ENCODE data around the gene HES1. TPM values are rescaled to one million over a fixed set of nuclear protein-coding genes. Genes with fewer than 3 reads are reported as not detected.
"Not testable (repeated sequence)": the region's sequence is repeated elsewhere in the genome, so short reads cannot be mapped to it uniquely, and the experiment has no call there.

HES1 gene
- 10 to 100 TPM; 32.1 to 43.6 TPM for total RNA-seq

- Histone ChIP-seq H3K4me1 (peaks cover 0 to 51% of the 10 kb centered on the region in 2 donors), H3K4me3 (peak within 1 kb of the TSS; percentile 59 to 75), H3K27ac (peak within 1 kb of the TSS; percentile 92 to 98), H3K9me3 (no peaks in the 10 kb centered on the region), H3K36me3 (no peaks in the 10 kb centered on the region), H3K27me3 (no peaks in the 10 kb centered on the region)
- TF ChIP-seq CTCF (IDR thresholded peaks at IDR 0.05), result no peak
- peak; percentile 98 for DNase-seq (ENCODE audit: low spot score)
These were observed at the start of gene HES1 for GRCh38 chr3:194135806-194136518. Gene HES1, plus strand, starts transcription at chr3:194136148. Its CDS starts 233 bp downstream, at chr3:194136381.

GRCh38 chr3:194086388-194087075 is 49.4 kb upstream of the HES1 start:
- Histone ChIP-seq H3K9me3 (no peaks in the 10 kb centered on the region), H3K4me1 (peaks cover 0 to 26% of the 10 kb centered on the region in 2 donors), H3K4me3 (no peak overlapping the region), H3K27me3 (no peaks in the 10 kb centered on the region), H3K36me3 (no peaks in the 10 kb centered on the region), H3K27ac (no peak overlapping the region)
- TF ChIP-seq CTCF (IDR thresholded peaks at IDR 0.05), result no peak
- DNase-seq (ENCODE audit: low spot score), result no peak

- no peak overlapping the region for H3K4me3 ChIP-seq
- TF ChIP-seq CTCF (IDR thresholded peaks at IDR 0.05), result no peak
- H3K27me3 ChIP-seq, result no peaks in the 10 kb centered on the region
- peaks cover 0 to 21% of the 10 kb centered on the region in 2 donors for H3K4me1 ChIP-seq
- no peak overlapping the region for H3K27ac ChIP-seq
- no peaks in the 10 kb centered on the region for H3K36me3 ChIP-seq
- no peaks in the 10 kb centered on the region for H3K9me3 ChIP-seq
- DNase-seq (ENCODE audit: low spot score), result no peak
These were observed 48.7 kb upstream of the HES1 start for GRCh38 chr3:194087280-194087679.

GRCh38 chr3:194087995-194088855 is 47.7 kb upstream of the HES1 start:
- no peak for DNase-seq (ENCODE audit: low spot score)
- Histone ChIP-seq H3K27ac (no peak overlapping the region), H3K4me1 (peaks cover 0 to 12% of the 10 kb centered on the region in 2 donors), H3K9me3 (no peaks in the 10 kb centered on the region), H3K4me3 (no peak overlapping the region), H3K36me3 (no peaks in the 10 kb centered on the region), H3K27me3 (no peaks in the 10 kb centered on the region)
- TF ChIP-seq CTCF (IDR thresholded peaks at IDR 0.05), result no peak

GRCh38 chr3:194089357-194090177 is 46.4 kb upstream of the HES1 start:
- H3K27me3 ChIP-seq, result no peaks in the 10 kb centered on the region
- no peak overlapping the region for H3K4me3 ChIP-seq
- no peaks in the 10 kb centered on the region for H3K9me3 ChIP-seq
- H3K4me1 ChIP-seq, result peaks cover 0 to 9% of the 10 kb centered on the region in 2 donors
- no peaks in the 10 kb centered on the region for H3K36me3 ChIP-seq
- DNase-seq (ENCODE audit: low spot score), result peak; percentile 87
- H3K27ac ChIP-seq, result peak overlapping the region in 1 of 2 donors; percentile 35
- no peak for TF ChIP-seq CTCF (IDR thresholded peaks at IDR 0.05)

GRCh38 chr3:194090178-194090555 is 45.8 kb upstream of the HES1 start:
- H3K36me3 ChIP-seq; H3K27ac ChIP-seq; H3K9me3 ChIP-seq; H3K27me3 ChIP-seq; H3K4me1 ChIP-seq; H3K4me3 ChIP-seq; DNase-seq (ENCODE audit: low spot score): not testable (repeated sequence)
